GM21737 (cell line): ENCODE results near the gene PECR.
"Not testable (repeated sequence)": the region's sequence is repeated elsewhere in the genome, so short reads cannot be mapped to it uniquely, and the experiment has no call there.

Experiments used
- ATAC-seq: cut with Tn5 transposase; IDR thresholded peaks from one replicate; pipeline ENCODE4 v1.9.1; 2021; ENCODE audit warnings: mild to moderate bottlenecking, moderate library complexity; ENCODE audit not compliant: unreplicated experiment

The PECR gene

GRCh38 chr2:216107320-216107719 lies 25.7 kb upstream of the PECR start:
- ATAC-seq: no peak

GRCh38 chr2:216104691-216105090 lies 23.1 kb upstream of the PECR start:
- ATAC-seq: no peak

GRCh38 chr2:216103213-216103612 lies 21.6 kb upstream of the PECR start:
- no peak for ATAC-seq

- ATAC-seq: no peak
Measured at GRCh38 chr2:216101109-216101508, 19.5 kb upstream of the PECR start.

GRCh38 chr2:216098421-216099334 lies 17.1 kb upstream of the PECR start:
- no peak for ATAC-seq

- no peak for ATAC-seq
Measured at GRCh38 chr2:216094701-216095100, 13.1 kb upstream of the PECR start.

GRCh38 chr2:216092646-216093045 lies 11.0 kb upstream of the PECR start:
- ATAC-seq: no peak

GRCh38 chr2:216090369-216090786 lies 8.8 kb upstream of the PECR start:
- ATAC-seq: no peak

GRCh38 chr2:216086207-216086893 lies 4.7 kb upstream of the PECR start:
- no peak for ATAC-seq

- no peak for ATAC-seq
Measured at GRCh38 chr2:216084547-216084946, 2.9 kb upstream of the PECR start.

GRCh38 chr2:216083464-216084281 lies 2.1 kb upstream of the PECR start:
- ATAC-seq: no peak

GRCh38 chr2:216082805-216083204 lies 1.2 kb upstream of the PECR start:
- ATAC-seq: no peak

- ATAC-seq: peak; percentile 27
Measured at GRCh38 chr2:216082117-216082711, 605 bp upstream of the PECR start.

- no peak for ATAC-seq
Measured at GRCh38 chr2:216081012-216081411, 597 bp downstream of the PECR start.

- ATAC-seq: not testable (repeated sequence)
Measured at GRCh38 chr2:216080048-216080447, 1.6 kb downstream of the PECR start.

GRCh38 chr2:216078776-216079175 lies 2.8 kb downstream of the PECR start:
- ATAC-seq: no peak

- no peak for ATAC-seq
Measured at GRCh38 chr2:216075510-216076485, 5.8 kb downstream of the PECR start.

GRCh38 chr2:216074794-216075193 lies 6.8 kb downstream of the PECR start:
- no peak for ATAC-seq

- ATAC-seq: no peak
Measured at GRCh38 chr2:216074380-216074779, 7.2 kb downstream of the PECR start.

- no peak for ATAC-seq
Measured at GRCh38 chr2:216073773-216074172, 7.8 kb downstream of the PECR start.
